HG03520 (cell line): ENCODE measurements around the gene CHRNA3.

Experiments used
- ATAC-seq: cut with Tn5 transposase; IDR thresholded peaks from one replicate; pipeline ENCODE4 v1.9.1; 2021; ENCODE audit warnings: mild to moderate bottlenecking, moderate library complexity; ENCODE audit not compliant: unreplicated experiment

Gene CHRNA3

GRCh38 chr15:78637776-78638435 lies 17.1 kb upstream of the CHRNA3 start:
- ATAC-seq: no peak

- ATAC-seq: no peak
These were observed 15.6 kb upstream of the CHRNA3 start for GRCh38 chr15:78636378-78636859.

- no peak for ATAC-seq
These were observed 14.6 kb upstream of the CHRNA3 start for GRCh38 chr15:78635346-78635745.

- ATAC-seq: no peak
These were observed 13.7 kb upstream of the CHRNA3 start for GRCh38 chr15:78634210-78635145.

GRCh38 chr15:78633348-78633747 lies 12.6 kb upstream of the CHRNA3 start:
- ATAC-seq: no peak

GRCh38 chr15:78630886-78631633 lies 10.3 kb upstream of the CHRNA3 start:
- ATAC-seq: no peak

- ATAC-seq: no peak
These were observed 8.9 kb upstream of the CHRNA3 start for GRCh38 chr15:78629716-78630065.

- ATAC-seq: no peak
These were observed 8.4 kb upstream of the CHRNA3 start for GRCh38 chr15:78629031-78629715.

GRCh38 chr15:78628227-78628626 lies 7.4 kb upstream of the CHRNA3 start:
- ATAC-seq: no peak

GRCh38 chr15:78627348-78627747 lies 6.6 kb upstream of the CHRNA3 start:
- ATAC-seq: no peak

GRCh38 chr15:78626381-78626995 lies 5.7 kb upstream of the CHRNA3 start:
- ATAC-seq: no peak

- ATAC-seq: no peak
These were observed 4.9 kb upstream of the CHRNA3 start for GRCh38 chr15:78625606-78626280.

GRCh38 chr15:78624651-78625590 lies 4.1 kb upstream of the CHRNA3 start:
- no peak for ATAC-seq

- no peak for ATAC-seq
These were observed 3.1 kb upstream of the CHRNA3 start for GRCh38 chr15:78623786-78624497.

GRCh38 chr15:78621810-78622402 lies 1.1 kb upstream of the CHRNA3 start:
- no peak for ATAC-seq

- ATAC-seq: no peak
These were observed 722 bp downstream of the CHRNA3 start for GRCh38 chr15:78620021-78620526.
